HepG2 (cell line): Measurements from ENCODE around the gene UNC13D. TPM values are rescaled to one million over a fixed set of nuclear protein-coding genes. Genes with fewer than 3 reads are reported as not detected.
A peak's percentile ranks its signal among the peaks of the same experiment; 100 is the strongest.

ENCODE experiments used
- FOXA1 ChIP-seq, 2 experiments: fragments of 450-650 bp in 1 of 2; sonication (generic) in 1 of 2; formaldehyde crosslinking in 1 of 2; IDR thresholded peaks; 2 replicates each; pipeline versions ENCODE4 v1.4.0 to v1.6.1; 2016 to 2020; ENCODE audit warnings: missing genetic modification reagents in 1 of 2
- KDM2A ChIP-seq: sonication (generic); formaldehyde crosslinking; IDR thresholded peaks from 2 replicates; pipeline ENCODE4 v1.4.0; 2020; ENCODE audit warnings: low read depth, missing genetic modification reagents, borderline replicate concordance
- MIER3 ChIP-seq: IDR thresholded peaks from 2 replicates; pipeline ENCODE4 v1.6.1; 2016; ENCODE audit warnings: missing compliant biosample characterization, borderline replicate concordance
- MXI1 ChIP-seq: IDR thresholded peaks from 3 replicates; pipeline ENCODE4 v1.6.1; 2012; ENCODE audit warnings: low read depth, low read length, inconsistent platforms, borderline replicate concordance
- NAIF1 ChIP-seq: sonication (generic); formaldehyde crosslinking; IDR thresholded peaks from 2 replicates; pipeline ENCODE4 v1.5.0; 2020; ENCODE audit warnings: mild to moderate bottlenecking, missing genetic modification reagents, borderline replicate concordance
- RARA ChIP-seq: IDR thresholded peaks from 2 replicates; pipeline ENCODE4 v1.6.1; 2016; ENCODE audit warnings: missing genetic modification reagents, missing compliant biosample characterization
- RBM22 ChIP-seq: fragments of 200-400 bp; formaldehyde crosslinking; optimal IDR thresholded peaks from 2 replicates; pipeline ENCODE3; 2017; ENCODE audit warnings: mild to moderate bottlenecking, low read length, moderate library complexity
- REPIN1 ChIP-seq: sonication (generic); formaldehyde crosslinking; IDR thresholded peaks from 2 replicates; pipeline ENCODE4 v1.8.0; 2022; ENCODE audit warnings: missing genetic modification reagents, low read depth, mild to moderate bottlenecking, borderline replicate concordance
- RFX5 ChIP-seq: IDR thresholded peaks from 2 replicates; pipeline ENCODE4 v1.6.1; 2011; ENCODE audit warnings: low read depth, low read length, improper control_type of control experiment
- RFXAP ChIP-seq: sonication (generic); formaldehyde crosslinking; IDR thresholded peaks from 2 replicates; pipeline ENCODE4 v1.4.0; 2020; ENCODE audit warnings: missing genetic modification reagents, borderline replicate concordance
- RNF2 ChIP-seq: fragments of 450-650 bp; conservative IDR thresholded peaks from 2 replicates; pipeline ENCODE4 v1.6.1; 2016; ENCODE audit warnings: low read depth
- SALL1 ChIP-seq: sonication (generic); formaldehyde crosslinking; IDR thresholded peaks from 2 replicates; pipeline ENCODE4 v1.8.0; 2022; ENCODE audit warnings: mild to moderate bottlenecking, missing genetic modification reagents
- SALL2 ChIP-seq: sonication (generic); formaldehyde crosslinking; IDR thresholded peaks from 2 replicates; pipeline ENCODE4 v1.8.1; 2023; ENCODE audit warnings: mild to moderate bottlenecking, missing genetic modification reagents, inconsistent platforms
- TAF1 ChIP-seq: sonication (generic); formaldehyde crosslinking; IDR thresholded peaks from 2 replicates; pipeline ENCODE4 v1.4.0; 2020; ENCODE audit warnings: missing genetic modification reagents
- ZBTB7A ChIP-seq: sonication (generic); formaldehyde crosslinking; IDR thresholded peaks from 2 replicates; pipeline ENCODE4 v1.8.0; 2022; ENCODE audit warnings: mild to moderate bottlenecking, missing genetic modification reagents
- ZNF501 ChIP-seq: sonication (generic); formaldehyde crosslinking; IDR thresholded peaks from 2 replicates; pipeline ENCODE4 v1.5.1; 2020; ENCODE audit warnings: mild to moderate bottlenecking, moderate library complexity, missing genetic modification reagents
- ZNF703 ChIP-seq: sonication (generic); formaldehyde crosslinking; IDR thresholded peaks from 2 replicates; pipeline ENCODE4 v1.5.1; 2020; ENCODE audit warnings: missing genetic modification reagents, mild to moderate bottlenecking, moderate library complexity, borderline replicate concordance
- ZNF746 ChIP-seq: sonication (generic); formaldehyde crosslinking; IDR thresholded peaks from 2 replicates; pipeline ENCODE4 v1.8.0; 2022; ENCODE audit warnings: mild to moderate bottlenecking, missing genetic modification reagents
- ZNF790 ChIP-seq: sonication (generic); formaldehyde crosslinking; IDR thresholded peaks from 2 replicates; pipeline ENCODE4 v1.8.0; 2022; ENCODE audit warnings: missing genetic modification reagents, mild to moderate bottlenecking, borderline replicate concordance
- ZNF891 ChIP-seq: sonication (generic); formaldehyde crosslinking; IDR thresholded peaks from 2 replicates; pipeline ENCODE4 v1.5.0; 2020; ENCODE audit warnings: mild to moderate bottlenecking, missing genetic modification reagents
- polyA plus RNA-seq, 8 experiments: library from polyadenylated mRNA; depleted of rRNA in 3 of 8; stranded (reverse) in 7 of 8; unstranded in 1 of 8; fragments of >200 nt; fragmentation: Illumina TruSeq in 4 of 8; extraction: Trizol in 4 of 8; gene quantifications; 2 replicates each; pipeline versions ENCODE4 v1.2.1 to v1.2.3, GENCODE V29; 2011 to 2016; ENCODE audit warnings: low read depth in 4 of 8, missing spikeins in 1 of 8, mixed read lengths in 1 of 8; ENCODE audit not compliant: insufficient read depth in 1 of 8
- total RNA-seq, 5 experiments: library from RNA; depleted of rRNA; stranded (reverse); fragments of >200 nt; fragmentation: Illumina TruSeq; extraction: Trizol; gene quantifications; 2 replicates each; pipeline ENCODE4 v1.2.3, GENCODE V29; 2016; ENCODE audit warnings: low read depth in 1 of 5
- TF ChIP-seq, protein P1 (sequence below): IDR thresholded peaks from 2 replicates; pipeline ENCODE4 v1.6.1; 2012; ENCODE audit warnings: inconsistent platforms
- TF ChIP-seq, protein P2 (sequence below): sonication (generic); formaldehyde crosslinking; IDR thresholded peaks from 2 replicates; pipeline ENCODE4 v1.4.0; 2020; ENCODE audit warnings: missing genetic modification reagents
- TF ChIP-seq, protein P3 (sequence below): sonication (generic); formaldehyde crosslinking; IDR thresholded peaks from 2 replicates; pipeline ENCODE4 v1.5.1; 2020; ENCODE audit warnings: mild to moderate bottlenecking, missing genetic modification reagents, borderline replicate concordance
- TF ChIP-seq, protein P4 (sequence below): sonication (generic); formaldehyde crosslinking; IDR thresholded peaks from 2 replicates; pipeline ENCODE4 v1.5.1; 2020; ENCODE audit warnings: mild to moderate bottlenecking, moderate library complexity, missing genetic modification reagents

UNC13D gene
- total and polyA plus RNA-seq, 2 of the 13 experiments (the other 11 are each of a cell fraction or from before 2014, with no cell fraction given), result 29.7 to 42.7 TPM

DNA sequence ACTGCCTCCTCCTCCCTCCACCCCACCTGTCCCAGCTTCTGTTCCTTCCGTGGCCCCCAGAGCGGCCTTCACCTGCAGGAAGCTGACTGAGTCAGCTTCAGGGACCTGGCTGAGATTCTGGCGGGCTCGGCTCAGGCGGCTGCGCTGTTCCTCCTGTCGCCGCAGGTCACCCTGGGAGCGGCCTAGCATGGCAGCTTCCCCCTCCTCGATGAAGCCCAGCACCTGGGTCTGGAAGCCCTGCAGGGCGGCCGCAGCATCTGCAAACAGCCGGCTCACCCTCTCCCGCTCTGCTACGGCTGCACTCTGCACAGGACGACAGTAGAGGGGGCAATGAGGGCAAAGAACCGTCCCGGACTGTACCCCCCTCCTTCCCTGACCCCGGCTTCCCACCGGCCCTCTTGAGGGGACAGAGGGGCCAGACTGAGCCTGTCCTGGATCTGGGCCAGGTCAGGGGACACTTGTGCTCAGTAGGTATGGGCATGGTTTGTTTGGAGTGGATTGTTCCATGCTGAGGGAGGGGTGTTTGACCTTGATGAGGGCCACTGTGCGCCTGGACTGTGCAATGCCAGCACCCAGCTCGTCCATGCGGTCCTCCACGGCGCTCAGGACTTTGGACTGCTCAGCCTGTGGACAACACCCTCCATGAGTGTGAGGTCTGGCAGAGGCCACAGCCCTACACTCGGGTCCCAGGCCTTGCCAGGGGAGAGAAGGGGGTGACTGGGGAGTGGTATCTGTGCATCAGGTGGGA lies 32.2 kb upstream of the UNC13D start (continued):
- TF ChIP-seq ZNF501 (CRISPR knock-in tag) (peak; percentile 90), ZNF746 (CRISPR knock-in tag) (peak; percentile 99), RBM22 (peak; percentile 93), SALL1 (CRISPR knock-in tag) (peak; percentile 98), ZBTB7A (CRISPR knock-in tag) (peak; percentile 99), MXI1 (peak; percentile 95; the same call in 2 of the 3 replicates), RARA (CRISPR knock-in tag) (peak; percentile 91), RFXAP (0 out of 2 replicates have a peak, but pooled peaks have one; percentile 22), ZNF790 (CRISPR knock-in tag) (no peak; the same call in 1 of the 2 replicates), FOXA1 (IDR thresholded peaks at IDR 0.05) (no peak), FOXA1 (CRISPR knock-in tag; IDR thresholded peaks at IDR 0.05) (peak; percentile 80), RNF2 (peak; percentile 92), SALL2 (CRISPR knock-in tag) (peak; percentile 93), ZNF891 (CRISPR knock-in tag) (peak; percentile 98), REPIN1 (CRISPR knock-in tag) (peak; percentile 100), MIER3 (peak; percentile 89; the same call in 1 of the 2 replicates), TAF1 (CRISPR knock-in tag) (peak; percentile 93), ZNF703 (peak; percentile 98), NAIF1 (CRISPR knock-in tag) (no peak), RFX5 (peak; percentile 5; the same call in 1 of the 2 replicates), KDM2A (CRISPR knock-in tag) (peak; percentile 82)
- TF ChIP-seq, protein P1, sequence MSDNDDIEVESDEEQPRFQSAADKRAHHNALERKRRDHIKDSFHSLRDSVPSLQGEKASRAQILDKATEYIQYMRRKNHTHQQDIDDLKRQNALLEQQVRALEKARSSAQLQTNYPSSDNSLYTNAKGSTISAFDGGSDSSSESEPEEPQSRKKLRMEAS, result peak; percentile 99
- TF ChIP-seq, protein P2, sequence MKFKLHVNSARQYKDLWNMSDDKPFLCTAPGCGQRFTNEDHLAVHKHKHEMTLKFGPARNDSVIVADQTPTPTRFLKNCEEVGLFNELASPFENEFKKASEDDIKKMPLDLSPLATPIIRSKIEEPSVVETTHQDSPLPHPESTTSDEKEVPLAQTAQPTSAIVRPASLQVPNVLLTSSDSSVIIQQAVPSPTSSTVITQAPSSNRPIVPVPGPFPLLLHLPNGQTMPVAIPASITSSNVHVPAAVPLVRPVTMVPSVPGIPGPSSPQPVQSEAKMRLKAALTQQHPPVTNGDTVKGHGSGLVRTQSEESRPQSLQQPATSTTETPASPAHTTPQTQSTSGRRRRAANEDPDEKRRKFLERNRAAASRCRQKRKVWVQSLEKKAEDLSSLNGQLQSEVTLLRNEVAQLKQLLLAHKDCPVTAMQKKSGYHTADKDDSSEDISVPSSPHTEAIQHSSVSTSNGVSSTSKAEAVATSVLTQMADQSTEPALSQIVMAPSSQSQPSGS (CRISPR knock-in tag), result peak; percentile 92
- TF ChIP-seq, protein P3, sequence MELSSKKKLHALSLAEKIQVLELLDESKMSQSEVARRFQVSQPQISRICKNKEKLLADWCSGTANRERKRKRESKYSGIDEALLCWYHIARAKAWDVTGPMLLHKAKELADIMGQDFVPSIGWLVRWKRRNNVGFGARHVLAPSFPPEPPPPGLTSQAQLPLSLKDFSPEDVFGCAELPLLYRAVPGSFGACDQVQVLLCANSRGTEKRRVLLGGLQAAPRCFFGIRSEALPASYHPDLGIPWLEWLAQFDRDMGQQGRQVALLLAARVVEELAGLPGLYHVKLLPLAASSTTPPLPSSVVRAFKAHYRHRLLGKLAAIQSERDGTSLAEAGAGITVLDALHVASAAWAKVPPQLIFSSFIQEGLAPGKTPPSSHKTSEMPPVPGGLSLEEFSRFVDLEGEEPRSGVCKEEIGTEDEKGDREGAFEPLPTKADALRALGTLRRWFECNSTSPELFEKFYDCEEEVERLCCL, result no peak; the same call in 1 of the 2 replicates
- TF ChIP-seq, protein P4, sequence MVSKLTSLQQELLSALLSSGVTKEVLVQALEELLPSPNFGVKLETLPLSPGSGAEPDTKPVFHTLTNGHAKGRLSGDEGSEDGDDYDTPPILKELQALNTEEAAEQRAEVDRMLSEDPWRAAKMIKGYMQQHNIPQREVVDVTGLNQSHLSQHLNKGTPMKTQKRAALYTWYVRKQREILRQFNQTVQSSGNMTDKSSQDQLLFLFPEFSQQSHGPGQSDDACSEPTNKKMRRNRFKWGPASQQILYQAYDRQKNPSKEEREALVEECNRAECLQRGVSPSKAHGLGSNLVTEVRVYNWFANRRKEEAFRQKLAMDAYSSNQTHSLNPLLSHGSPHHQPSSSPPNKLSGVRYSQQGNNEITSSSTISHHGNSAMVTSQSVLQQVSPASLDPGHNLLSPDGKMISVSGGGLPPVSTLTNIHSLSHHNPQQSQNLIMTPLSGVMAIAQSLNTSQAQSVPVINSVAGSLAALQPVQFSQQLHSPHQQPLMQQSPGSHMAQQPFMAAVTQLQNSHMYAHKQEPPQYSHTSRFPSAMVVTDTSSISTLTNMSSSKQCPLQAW (CRISPR knock-in tag), result peak; percentile 97
